HCT116 (cell line): ENCODE data around the gene GRIN2A. TPM values are rescaled to one million over a fixed set of nuclear protein-coding genes. Genes with fewer than 3 reads are reported as not detected.

Experiments
- ATAC-seq: fragments of 200-7000 bp; cut with Tn5 transposase; 2 replicates; pipeline ENCODE4 v1.9.1; 2020; ENCODE audit warnings: mild to moderate bottlenecking, moderate library complexity
- BruUV-seq: library from RNA; stranded (reverse); fragments of 400-500 nt; replicated peaks from 2 replicates; lab custom pipeline; 2021; lab: Mats Ljungman, UMichigan
- CTCF ChIA-PET: fragments of 300-600 bp; sonication (Branson Sonifier 250); formaldehyde crosslinking; loops from one replicate; lab custom pipeline; 2021; ENCODE audit warnings: antibody characterized with exemption; lab: Charles Lee
- POLR2A ChIA-PET: fragments of 300-600, 350-600 bp; sonication (Branson Sonifier 250); formaldehyde crosslinking; loops from one replicate; lab custom pipeline; 2021; ENCODE audit warnings: antibody characterized with exemption; lab: Charles Lee
- RAD21 ChIA-PET, 2 experiments: fragments of 300-600 bp; sonication (Branson Sonifier 250); formaldehyde crosslinking; loops; one replicate each; lab custom pipeline; 2023; ENCODE audit warnings: low total read pairs in 2 of 2; ENCODE audit not compliant: uncharacterized antibody in 2 of 2, unreplicated experiment in 2 of 2, low non-redundant PET in 1 of 2; lab: Charles Lee
- DNase-seq: peaks from one replicate; pipeline ENCODE4 v3.0.0-alpha.2; 2010; ENCODE audit warnings: low read depth, low spot score
- H2AFZ ChIP-seq: fragments of 200-600 bp; shearing (Covaris generic), sonication (generic); 2 replicates; pipeline ENCODE4 v1.6.1; 2017; ENCODE audit warnings: low read depth, mixed run types, mixed read lengths, antibody characterized with exemption, low read length; ENCODE audit not compliant: poor library complexity, severe bottlenecking
- H3K27ac ChIP-seq: 2 replicates; pipeline ENCODE4 v1.5.1; 2012; ENCODE audit warnings: low read depth, low read length
- H3K27me3 ChIP-seq: fragments of 200-600 bp; sonication (generic); 2 replicates; pipeline ENCODE4 v1.6.1; 2016; ENCODE audit warnings: mixed run types, low read length, mixed read lengths; ENCODE audit not compliant: insufficient read depth
- H3K36me3 ChIP-seq, 2 experiments: fragments of 200-500 bp in 1 of 2; fragments of 200-600 bp in 1 of 2; sonication (Bioruptor generic) in 1 of 2; sonication (generic) in 1 of 2; 2 replicates each; pipeline versions ENCODE4 v1.5.1 to v1.6.1; 2014 to 2016; ENCODE audit warnings: low read length in 2 of 2, inconsistent platforms in 1 of 2, mixed read lengths in 1 of 2, mixed run types in 1 of 2; ENCODE audit not compliant: insufficient read depth in 2 of 2, control insufficient read depth in 1 of 2
- H3K4me1 ChIP-seq, 2 experiments: fragments of 200-600 bp in 1 of 2; sonication (generic) in 1 of 2; 2 replicates each; pipeline versions ENCODE4 v1.5.1 to v1.6.1; 2012 to 2017; ENCODE audit warnings: low read length in 2 of 2, inconsistent platforms in 1 of 2, mild to moderate bottlenecking in 1 of 2, mixed read lengths in 1 of 2, mixed run types in 1 of 2, moderate library complexity in 1 of 2; ENCODE audit not compliant: insufficient read depth in 2 of 2, control insufficient read depth in 1 of 2
- H3K4me2 ChIP-seq: fragments of 200-600 bp; sonication (generic); 2 replicates; pipeline ENCODE4 v1.6.1; 2017; ENCODE audit warnings: mixed run types, low read length, mixed read lengths
- H3K4me3 ChIP-seq, 2 experiments: fragments of 200-600 bp in 1 of 2; sonication (generic) in 1 of 2; replicated peaks in 1 of 2; 2 replicates each; pipeline ENCODE4 v1.5.1; 2011 to 2016; ENCODE audit warnings: low read length in 2 of 2, control low read depth in 1 of 2, low read depth in 1 of 2, mild to moderate bottlenecking in 1 of 2, mixed read lengths in 1 of 2, mixed run types in 1 of 2
- H3K79me2 ChIP-seq: fragments of 200-600 bp; sonication (generic); 2 replicates; pipeline ENCODE4 v1.6.1; 2017; ENCODE audit warnings: mild to moderate bottlenecking, mixed run types, low read length, moderate library complexity, mixed read lengths; ENCODE audit not compliant: insufficient read depth
- H3K9ac ChIP-seq: fragments of 200-600 bp; sonication (generic); 2 replicates; pipeline ENCODE4 v1.6.1; 2016; ENCODE audit warnings: low read length, mixed read lengths
- H3K9me2 ChIP-seq: fragments of 200-600 bp; sonication (generic), shearing (Covaris generic); 2 replicates; pipeline ENCODE4 v1.6.1; 2017; ENCODE audit warnings: mixed run types, mild to moderate bottlenecking, moderate library complexity; ENCODE audit not compliant: insufficient read depth
- H3K9me3 ChIP-seq, 2 experiments: fragments of 200-500 bp in 1 of 2; fragments of 200-600 bp in 1 of 2; sonication (Bioruptor generic) in 1 of 2; sonication (generic) in 1 of 2; 2 replicates each; pipeline ENCODE4 v1.6.1; 2014 to 2017; ENCODE audit warnings: low read length in 2 of 2, mixed read lengths in 2 of 2, inconsistent platforms in 1 of 2, low read depth in 1 of 2, mild to moderate bottlenecking in 1 of 2, mixed run types in 1 of 2, moderate library complexity in 1 of 2; ENCODE audit not compliant: control insufficient read depth in 1 of 2, insufficient read depth in 1 of 2
- H4K20me1 ChIP-seq: fragments of 200-600 bp; sonication (generic), shearing (Covaris generic); 2 replicates; pipeline ENCODE4 v1.6.1; 2017; ENCODE audit warnings: mixed run types, mild to moderate bottlenecking, moderate library complexity; ENCODE audit not compliant: insufficient read depth
- CBX3 ChIP-seq: IDR thresholded peaks from 2 replicates; pipeline ENCODE4 v1.6.1; 2012; ENCODE audit warnings: low read depth
- CEBPB ChIP-seq: IDR thresholded peaks from 2 replicates; pipeline ENCODE4 v1.6.1; 2012; ENCODE audit warnings: low read depth
- EGR1 ChIP-seq: IDR thresholded peaks from 2 replicates; pipeline ENCODE4 v1.6.1; 2012; ENCODE audit warnings: low read depth
- ELF1 ChIP-seq: IDR thresholded peaks from 2 replicates; pipeline ENCODE4 v1.6.1; 2012; ENCODE audit warnings: low read depth, borderline replicate concordance
- EZH2 ChIP-seq: fragments of 200-600 bp; sonication (generic); IDR thresholded peaks from 2 replicates; pipeline ENCODE4 v1.6.1; 2017; ENCODE audit warnings: antibody characterized with exemption, mixed run types
- EZH2phosphoT487 ChIP-seq: fragments of 200-600 bp; IDR thresholded peaks from 2 replicates; pipeline ENCODE4 v1.6.1; 2018; ENCODE audit warnings: antibody characterized with exemption, borderline replicate concordance
- JUND ChIP-seq: IDR thresholded peaks from 2 replicates; pipeline ENCODE4 v1.6.1; 2012
- POLR2A ChIP-seq: IDR thresholded peaks from 2 replicates; pipeline ENCODE4 v1.7.0; 2011; ENCODE audit warnings: borderline replicate concordance; ENCODE audit not compliant: insufficient read depth, insufficient read length; ENCODE audit errors: extremely low read depth
- POLR2AphosphoS5 ChIP-seq: IDR thresholded peaks from 2 replicates; pipeline ENCODE4 v1.6.1; 2011; ENCODE audit warnings: mild to moderate bottlenecking, low read depth, low read length, moderate library complexity
- RAD21 ChIP-seq: IDR thresholded peaks from 2 replicates; pipeline ENCODE4 v1.6.1; 2012; ENCODE audit warnings: low read depth, mild to moderate bottlenecking
- SP1 ChIP-seq: IDR thresholded peaks from 2 replicates; pipeline ENCODE4 v1.6.1; 2012; ENCODE audit warnings: low read depth
- SRF ChIP-seq: IDR thresholded peaks from 2 replicates; pipeline ENCODE4 v1.6.1; 2012; ENCODE audit warnings: low read depth
- ZFX ChIP-seq: fragments of 450-650 bp; IDR thresholded peaks from 2 replicates; pipeline ENCODE4 v1.6.1; 2017
- ZNF274 ChIP-seq: fragments of 200-500 bp; sonication (Bioruptor generic); IDR thresholded peaks from 2 replicates; pipeline ENCODE4 v1.6.1; 2014; ENCODE audit warnings: mild to moderate bottlenecking, low read depth, low read length, inconsistent platforms
- intact Hi-C: fragments of 100-400 bp; cut with micrococcal nuclease; formaldehyde crosslinking; loops from 2 replicates; pipeline ENCODE4 v1.10.0; 2022
- total RNA-seq: library from RNA; stranded (reverse); gene quantifications from one replicate; pipeline ENCODE4 v1.2.1, GENCODE V29; 2021; ENCODE audit not compliant: unreplicated experiment
- TF ChIP-seq, protein P1 (sequence below): IDR thresholded peaks from 2 replicates; pipeline ENCODE4 v1.6.1; 2012; ENCODE audit warnings: low read depth
- TF ChIP-seq, protein P2 (sequence below): IDR thresholded peaks from 2 replicates; pipeline ENCODE4 v1.6.1; 2012
- TF ChIP-seq, protein P3 (sequence below), 3 experiments: fragments of 200-600 bp in 1 of 3; sonication (generic) in 1 of 3; IDR thresholded peaks in 2 of 3; conservative IDR thresholded peaks in 1 of 3; 2 replicates each; pipeline ENCODE4 v1.5.1; 2012 to 2017; ENCODE audit warnings: low read depth in 2 of 3, low read length in 2 of 3, antibody characterized with exemption in 1 of 3, borderline replicate concordance in 1 of 3, control low read depth in 1 of 3, mild to moderate bottlenecking in 1 of 3, mixed read lengths in 1 of 3, mixed run types in 1 of 3, moderate library complexity in 1 of 3; ENCODE audit not compliant: insufficient read depth in 1 of 3

Gene GRIN2A
- total RNA-seq, 1 experiment from 2014 or later = 0.02 TPM

DNA sequence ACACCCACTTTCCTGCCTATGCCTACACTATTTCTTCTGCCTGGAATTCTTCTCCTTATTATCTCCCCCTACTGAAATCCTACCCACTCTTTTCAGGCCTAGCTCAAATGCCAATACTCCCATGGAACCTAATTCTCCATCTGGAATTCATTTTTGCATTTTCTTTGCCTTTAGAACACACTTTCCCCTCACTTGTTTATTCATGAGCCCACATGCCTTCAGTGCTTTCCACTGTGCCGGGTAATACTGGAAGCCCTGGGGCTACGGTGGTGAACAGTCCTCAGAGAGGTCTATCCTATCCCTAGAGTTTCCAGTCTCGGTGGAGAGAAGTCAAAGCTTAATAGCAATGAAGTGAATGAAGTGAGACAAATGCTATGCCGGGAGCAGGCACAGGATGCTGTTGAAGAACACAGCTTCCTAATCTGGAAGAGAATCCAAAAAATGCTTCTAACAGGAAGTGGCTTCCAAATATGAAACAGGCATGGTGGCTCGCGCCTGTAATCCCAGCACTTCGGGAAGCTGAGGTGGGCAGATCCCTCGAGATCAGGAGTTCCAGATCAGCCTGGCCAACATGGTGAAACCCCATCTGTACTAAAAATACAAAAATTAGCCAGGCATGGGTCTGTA lies 322.4 kb downstream of the GRIN2A start:
- intact Hi-C loops = no loop called here
- no peak for TF ChIP-seq EZH2phosphoT487
- no peak for TF ChIP-seq JUND
- no peak for TF ChIP-seq POLR2AphosphoS5
- no peak for TF ChIP-seq CEBPB
- TF ChIP-seq RAD21 = no peak
- TF ChIP-seq SP1 = no peak
- TF ChIP-seq EZH2 = no peak
- TF ChIP-seq, protein P1, sequence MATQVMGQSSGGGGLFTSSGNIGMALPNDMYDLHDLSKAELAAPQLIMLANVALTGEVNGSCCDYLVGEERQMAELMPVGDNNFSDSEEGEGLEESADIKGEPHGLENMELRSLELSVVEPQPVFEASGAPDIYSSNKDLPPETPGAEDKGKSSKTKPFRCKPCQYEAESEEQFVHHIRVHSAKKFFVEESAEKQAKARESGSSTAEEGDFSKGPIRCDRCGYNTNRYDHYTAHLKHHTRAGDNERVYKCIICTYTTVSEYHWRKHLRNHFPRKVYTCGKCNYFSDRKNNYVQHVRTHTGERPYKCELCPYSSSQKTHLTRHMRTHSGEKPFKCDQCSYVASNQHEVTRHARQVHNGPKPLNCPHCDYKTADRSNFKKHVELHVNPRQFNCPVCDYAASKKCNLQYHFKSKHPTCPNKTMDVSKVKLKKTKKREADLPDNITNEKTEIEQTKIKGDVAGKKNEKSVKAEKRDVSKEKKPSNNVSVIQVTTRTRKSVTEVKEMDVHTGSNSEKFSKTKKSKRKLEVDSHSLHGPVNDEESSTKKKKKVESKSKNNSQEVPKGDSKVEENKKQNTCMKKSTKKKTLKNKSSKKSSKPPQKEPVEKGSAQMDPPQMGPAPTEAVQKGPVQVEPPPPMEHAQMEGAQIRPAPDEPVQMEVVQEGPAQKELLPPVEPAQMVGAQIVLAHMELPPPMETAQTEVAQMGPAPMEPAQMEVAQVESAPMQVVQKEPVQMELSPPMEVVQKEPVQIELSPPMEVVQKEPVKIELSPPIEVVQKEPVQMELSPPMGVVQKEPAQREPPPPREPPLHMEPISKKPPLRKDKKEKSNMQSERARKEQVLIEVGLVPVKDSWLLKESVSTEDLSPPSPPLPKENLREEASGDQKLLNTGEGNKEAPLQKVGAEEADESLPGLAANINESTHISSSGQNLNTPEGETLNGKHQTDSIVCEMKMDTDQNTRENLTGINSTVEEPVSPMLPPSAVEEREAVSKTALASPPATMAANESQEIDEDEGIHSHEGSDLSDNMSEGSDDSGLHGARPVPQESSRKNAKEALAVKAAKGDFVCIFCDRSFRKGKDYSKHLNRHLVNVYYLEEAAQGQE = no peak
- TF ChIP-seq EGR1 = no peak
- no peak for TF ChIP-seq ELF1
- TF ChIP-seq, protein P2, sequence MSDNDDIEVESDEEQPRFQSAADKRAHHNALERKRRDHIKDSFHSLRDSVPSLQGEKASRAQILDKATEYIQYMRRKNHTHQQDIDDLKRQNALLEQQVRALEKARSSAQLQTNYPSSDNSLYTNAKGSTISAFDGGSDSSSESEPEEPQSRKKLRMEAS = no peak
- TF ChIP-seq POLR2A = no peak
- no peak for TF ChIP-seq CBX3
- TF ChIP-seq, protein P3, sequence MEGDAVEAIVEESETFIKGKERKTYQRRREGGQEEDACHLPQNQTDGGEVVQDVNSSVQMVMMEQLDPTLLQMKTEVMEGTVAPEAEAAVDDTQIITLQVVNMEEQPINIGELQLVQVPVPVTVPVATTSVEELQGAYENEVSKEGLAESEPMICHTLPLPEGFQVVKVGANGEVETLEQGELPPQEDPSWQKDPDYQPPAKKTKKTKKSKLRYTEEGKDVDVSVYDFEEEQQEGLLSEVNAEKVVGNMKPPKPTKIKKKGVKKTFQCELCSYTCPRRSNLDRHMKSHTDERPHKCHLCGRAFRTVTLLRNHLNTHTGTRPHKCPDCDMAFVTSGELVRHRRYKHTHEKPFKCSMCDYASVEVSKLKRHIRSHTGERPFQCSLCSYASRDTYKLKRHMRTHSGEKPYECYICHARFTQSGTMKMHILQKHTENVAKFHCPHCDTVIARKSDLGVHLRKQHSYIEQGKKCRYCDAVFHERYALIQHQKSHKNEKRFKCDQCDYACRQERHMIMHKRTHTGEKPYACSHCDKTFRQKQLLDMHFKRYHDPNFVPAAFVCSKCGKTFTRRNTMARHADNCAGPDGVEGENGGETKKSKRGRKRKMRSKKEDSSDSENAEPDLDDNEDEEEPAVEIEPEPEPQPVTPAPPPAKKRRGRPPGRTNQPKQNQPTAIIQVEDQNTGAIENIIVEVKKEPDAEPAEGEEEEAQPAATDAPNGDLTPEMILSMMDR (IDR thresholded peaks at IDR 0.05 in 2 of 3, conservative IDR thresholded peaks at IDR 0.05 in 1 of 3; ENCODE audit: borderline replicate concordance in 1 of 3, insufficient read depth in 1 of 3, low read depth in 2 of 3, low read length in 2 of 3) = no peak
- TF ChIP-seq ZNF274 = no peak
- TF ChIP-seq SRF = no peak
- TF ChIP-seq ZFX = no peak
- Histone ChIP-seq H3K79me2 (no peaks in the 10 kb centered on the region), H3K27me3 (peaks cover 17% of the 10 kb centered on the region), H4K20me1 (no peaks in the 10 kb centered on the region), H3K4me1 (no peaks in the 10 kb centered on the region), H3K27ac (no peak overlapping the region), H3K9me2 (no peaks in the 10 kb centered on the region), H3K4me3 (no peak overlapping the region), H3K9ac (no peak overlapping the region), H3K9me3 (no peaks in the 10 kb centered on the region), H3K4me2 (no peak overlapping the region), H3K36me3 (no peaks in the 10 kb centered on the region), H2AFZ (no peak overlapping the region)
- DNase-seq (no peak), ATAC-seq (no peak)
- ChIA-PET POLR2A (no interaction called here), CTCF (no interaction called here), RAD21 (no interaction called here)
- no TSS peak for BruUV-seq
